Endodermal cell (in vitro differentiated cells): ENCODE data around the gene MTUS2. TPM values are rescaled to one million over a fixed set of nuclear protein-coding genes. Genes with fewer than 3 reads are reported as not detected.
A peak's percentile ranks its signal among the peaks of the same experiment; 100 is the strongest.

ENCODE experiments used
- DNase-seq: peaks from one replicate; pipeline ENCODE4 v3.0.0-alpha.2; 2017
- H3K27ac ChIP-seq: 2 replicates; pipeline ENCODE4 v1.5.1; 2013; ENCODE audit warnings: mild to moderate bottlenecking, low read depth, low read length, moderate library complexity
- H3K27me3 ChIP-seq: 2 replicates; pipeline ENCODE4 v1.6.1; 2013; ENCODE audit warnings: mild to moderate bottlenecking, low read length, moderate library complexity; ENCODE audit not compliant: insufficient read depth, control insufficient read depth, poor library complexity, severe bottlenecking
- H3K36me3 ChIP-seq: 2 replicates; pipeline ENCODE4 v1.7.0; 2013; ENCODE audit warnings: mild to moderate bottlenecking, low read length, moderate library complexity; ENCODE audit not compliant: control insufficient read depth, insufficient read depth
- H3K4me1 ChIP-seq: one replicate; pipeline ENCODE4 v1.7.0; 2013; ENCODE audit warnings: low read length; ENCODE audit not compliant: control insufficient read depth, insufficient read depth
- H3K4me3 ChIP-seq: 2 replicates; pipeline ENCODE4 v1.5.1; 2013; ENCODE audit warnings: mild to moderate bottlenecking, low read length, moderate library complexity
- H3K9ac ChIP-seq: 2 replicates; pipeline ENCODE4 v1.6.1; 2013; ENCODE audit warnings: mild to moderate bottlenecking, low read length, moderate library complexity; ENCODE audit not compliant: poor library complexity, severe bottlenecking; ENCODE audit errors: extremely low read depth
- H3K9me3 ChIP-seq: 2 replicates; pipeline ENCODE4 v1.6.1; 2013; ENCODE audit warnings: mild to moderate bottlenecking, low read length, moderate library complexity; ENCODE audit not compliant: control insufficient read depth
- H3K27ac Mint-ChIP-seq: 2 replicates; pipeline ENCODE4 v1.8.0; 2020; ENCODE audit warnings: mixed read lengths
- H3K27me3 Mint-ChIP-seq: 2 replicates; pipeline ENCODE4 v1.8.0; 2021; ENCODE audit warnings: mild to moderate bottlenecking, mixed read lengths; ENCODE audit not compliant: insufficient read depth
- H3K36me3 Mint-ChIP-seq: 2 replicates; pipeline ENCODE4 v1.8.0; 2020; ENCODE audit warnings: low read depth, mixed read lengths
- H3K4me1 Mint-ChIP-seq: 2 replicates; pipeline ENCODE4 v1.8.0; 2020; ENCODE audit warnings: mixed read lengths
- H3K4me3 Mint-ChIP-seq: 2 replicates; pipeline ENCODE4 v1.8.0; 2020; ENCODE audit warnings: mild to moderate bottlenecking, moderate library complexity, mixed read lengths
- H3K9me3 Mint-ChIP-seq: 2 replicates; pipeline ENCODE4 v1.8.0; 2020; ENCODE audit warnings: mild to moderate bottlenecking, mixed read lengths
- CTCF ChIP-seq: fragments of 200-600 bp; sonication (generic); conservative IDR thresholded peaks from 2 replicates; pipeline ENCODE4 v1.5.0; 2021; ENCODE audit warnings: antibody characterized with exemption, mild to moderate bottlenecking
- WGBS, 2 experiments: methylation state at CpG; one replicate each; pipeline versions ENCODE4 v1.1.5 to v1.1.7; 2013; ENCODE audit warnings: missing lambda C conversion rate in 2 of 2, mixed read lengths in 1 of 2; ENCODE audit not compliant: insufficient coverage in 1 of 2, insufficient read length in 1 of 2; 5-methylcytosine and 5-hydroxymethylcytosine counted together
- total RNA-seq, 2 donors: library from RNA; stranded (reverse); fragmentation: NEBNext Ultra II Directional in 1 of 2; extraction: Animal tissue kit (Norgen Biotek cat#: 25700) in 1 of 2; gene quantifications; 2 replicates in 1 of 2; 3 replicates in 1 of 2; pipeline ENCODE4 v1.2.1, GENCODE V29; 2021

The MTUS2 gene
- total RNA-seq, 2 donors from 2014 or later: 1.2 to 1.3 TPM

DNA sequence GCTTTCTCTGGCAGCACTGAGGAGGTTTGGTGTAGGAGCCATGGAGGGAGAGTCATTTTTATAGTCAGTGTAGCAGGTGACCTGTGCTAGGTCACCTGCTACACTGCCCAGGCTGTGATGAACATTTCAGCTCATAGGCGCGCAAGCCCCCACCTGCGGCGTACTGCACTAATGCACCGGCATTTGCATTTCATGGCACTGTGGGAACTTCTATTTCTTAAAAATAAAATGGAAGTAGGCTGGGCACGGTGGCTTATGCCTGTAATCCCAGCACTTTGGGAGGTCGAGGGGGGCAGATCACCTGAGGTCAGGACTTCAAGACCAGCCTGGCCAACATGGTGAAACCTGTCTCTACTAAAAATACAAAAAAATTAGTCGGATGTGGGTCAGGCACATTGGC lies 674.4 kb downstream of the MTUS2 start:
- peaks cover 17% of the 10 kb centered on the region for H3K27me3 Mint-ChIP-seq
- no peaks in the 10 kb centered on the region for H3K27me3 ChIP-seq
- no peak for TF ChIP-seq CTCF

DNA sequence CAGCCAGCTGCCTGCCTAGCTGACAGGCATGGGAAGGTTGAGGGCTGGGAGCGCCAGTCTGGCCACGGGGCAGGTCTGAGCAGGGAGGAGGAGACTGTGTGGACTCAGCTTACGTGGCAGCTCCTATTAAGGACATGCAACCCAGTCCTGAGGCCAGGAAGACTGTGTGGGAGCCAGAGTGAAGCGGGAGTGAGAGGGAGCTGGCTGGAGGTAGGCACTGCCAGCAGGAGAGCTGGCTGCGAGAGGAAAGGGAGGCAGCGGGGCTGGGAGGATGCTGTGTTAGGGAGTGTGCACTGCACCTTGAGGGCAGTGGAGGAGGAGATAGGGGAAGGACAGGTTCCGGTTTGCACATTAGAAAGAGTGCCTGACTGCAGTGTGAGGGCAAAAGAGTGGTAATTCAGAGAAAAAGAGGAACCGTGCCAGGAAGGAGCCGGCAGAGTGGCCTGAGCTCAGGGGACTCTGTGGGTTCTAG lies 676.1 kb downstream of the MTUS2 start:
- peaks cover 20% of the 10 kb centered on the region for H3K27me3 Mint-ChIP-seq

More for the DNA sequence above, 674.4 kb downstream of the MTUS2 start:
- Histone ChIP-seq H3K4me1 (peaks cover 11% of the 10 kb centered on the region), H3K36me3 (no peaks in the 10 kb centered on the region), H3K9ac (no peak overlapping the region), H3K27ac (no peak overlapping the region), H3K9me3 (no peaks in the 10 kb centered on the region), H3K4me3 (no peak overlapping the region)
- WGBS, 2 experiments: 92 to 97% methylated on average over 6 to 8 of the region's 8 CpGs
- Mint-ChIP-seq H3K27ac (no peak overlapping the region), H3K9me3 (no peaks in the 10 kb centered on the region), H3K4me3 (no peak overlapping the region), H3K36me3 (no peaks in the 10 kb centered on the region), H3K4me1 (peaks cover 19% of the 10 kb centered on the region)
- no peak for DNase-seq

GRCh38 chr13:29497137-29497654 lies 677.1 kb downstream of the MTUS2 start:
- Mint-ChIP-seq H3K4me1 (peaks cover 19% of the 10 kb centered on the region), H3K36me3 (no peaks in the 10 kb centered on the region), H3K4me3 (no peak overlapping the region), H3K27me3 (peaks cover 22% of the 10 kb centered on the region), H3K27ac (no peak overlapping the region), H3K9me3 (no peaks in the 10 kb centered on the region)
- peak overlapping the region; percentile 80 for H3K27ac ChIP-seq
- 38 to 60% methylated on average over 11 to 15 of the region's 15 CpGs for WGBS, 2 experiments
- H3K27me3 ChIP-seq: no peaks in the 10 kb centered on the region
- no peaks in the 10 kb centered on the region for H3K36me3 ChIP-seq
- no peak overlapping the region for H3K4me3 ChIP-seq
- no peaks in the 10 kb centered on the region for H3K9me3 ChIP-seq
- no peak overlapping the region for H3K9ac ChIP-seq
- peaks cover 11% of the 10 kb centered on the region for H3K4me1 ChIP-seq
- DNase-seq: peak; percentile 69
- no peak for TF ChIP-seq CTCF

More for the DNA sequence above, 676.1 kb downstream of the MTUS2 start:
- Histone ChIP-seq H3K4me3 (no peak overlapping the region), H3K9ac (no peak overlapping the region), H3K27ac (peak overlapping the region; percentile 80), H3K27me3 (no peaks in the 10 kb centered on the region), H3K4me1 (peaks cover 11% of the 10 kb centered on the region), H3K36me3 (no peaks in the 10 kb centered on the region), H3K9me3 (no peaks in the 10 kb centered on the region)
- TF ChIP-seq CTCF: no peak
- DNase-seq: peak; percentile 54
- peaks cover 19% of the 10 kb centered on the region for H3K4me1 Mint-ChIP-seq
- no peaks in the 10 kb centered on the region for H3K9me3 Mint-ChIP-seq
- no peaks in the 10 kb centered on the region for H3K36me3 Mint-ChIP-seq
- no peak overlapping the region for H3K27ac Mint-ChIP-seq
- WGBS, 2 experiments: 92 to 98% methylated on average over 5 to 9 of the region's 9 CpGs
- no peak overlapping the region for H3K4me3 Mint-ChIP-seq
